Psoas muscle (tissue), 8 donors: Measurements from ENCODE around the gene AP5Z1. TPM values are rescaled to one million over a fixed set of nuclear protein-coding genes. Genes with fewer than 3 reads are reported as not detected.
A peak's percentile ranks its signal among the peaks of the same experiment; 100 is the strongest.

Experiments used
- ATAC-seq, 4 donors: fragments of 200-7000 bp; cut with Tn5 transposase; one replicate each; pipeline ENCODE4 v1.9.1; 2020; ENCODE audit warnings: moderate library complexity in 3 of 4, mild to moderate bottlenecking in 2 of 4
- DNase-seq, 2 donors: peaks; one replicate each; pipeline ENCODE4 v3.0.0-alpha.2; 2020
- H3K27ac ChIP-seq: fragments of 200-600 bp; one replicate; pipeline ENCODE4 v1.8.0; 2022
- H3K27me3 ChIP-seq, 3 donors: fragments of 200-600 bp in 1 of 3; one replicate each; pipeline versions ENCODE4 v1.6.1 to v1.8.0; 2013 to 2022; ENCODE audit warnings: low read length in 2 of 3, mild to moderate bottlenecking in 2 of 3, moderate library complexity in 1 of 3; ENCODE audit not compliant: insufficient read depth in 3 of 3
- H3K36me3 ChIP-seq, 2 donors: fragments of 200-600 bp in 1 of 2; one replicate each; pipeline versions ENCODE4 v1.6.1 to v1.8.0; 2013 to 2022; ENCODE audit warnings: low read depth in 1 of 2, mild to moderate bottlenecking in 1 of 2, moderate library complexity in 1 of 2; ENCODE audit not compliant: insufficient read depth in 1 of 2
- H3K4me1 ChIP-seq: fragments of 200-600 bp; one replicate; pipeline ENCODE4 v1.8.0; 2022
- H3K4me3 ChIP-seq: fragments of 200-600 bp; one replicate; pipeline ENCODE4 v1.8.0; 2022; ENCODE audit warnings: mild to moderate bottlenecking
- H3K9me3 ChIP-seq: fragments of 200-600 bp; one replicate; pipeline ENCODE4 v1.8.0; 2022
- CTCF ChIP-seq: fragments of 200-600 bp; IDR thresholded peaks from one replicate; pipeline ENCODE4 v1.8.0; 2022; ENCODE audit warnings: antibody characterized with exemption
- WGBS, 3 donors: extraction: QIAGEN DNeasy Blood & Tissue Kit; methylation state at CpG; one replicate each; pipeline versions ENCODE4 v1.1.6 to v1.1.7; 2013; 5-methylcytosine and 5-hydroxymethylcytosine counted together
- intact Hi-C, 2 donors: fragments of 100-400 bp; cut with DNase I; formaldehyde crosslinking; loops; one replicate each; pipeline versions ENCODE4 v1.11.0 to v1.14.2; 2022
- polyA plus RNA-seq, 3 donors: library from polyadenylated mRNA; stranded (reverse); fragments of 200-250 nt; gene quantifications; one replicate each; pipeline ENCODE4 v1.2.3, GENCODE V29; 2013
- total RNA-seq, 4 donors: library from RNA; stranded (reverse); fragmentation: NEBNext Ultra II Directional in 2 of 4; extraction: Animal tissue kit (Norgen Biotek cat#: 25700) in 2 of 4; gene quantifications; one replicate each; pipeline versions ENCODE4 v1.2.1 to v1.2.4, GENCODE V29; 2021 to 2023
- donor health status: healthy with polysubstance abuse.
- donor health status: DM: no; HTN: no; CAD: no; lungs with moderate emphysema.
- donor health status: Bipolar disorder and iron deficiency.
- donor health status: healthy.
- donor health status: DM: yes; HTN: yes; CAD: no.
- donor health status: DM: no; HTN: no; CAD: no.
- donor health status: DM: no; HTN: no; CAD: no.
- donor health status: DM: yes; HTN: yes; CAD: no.

AP5Z1 gene
- total and polyA plus RNA-seq, 7 donors = 6.6 to 20.1 (median 12.1) TPM

GRCh38 chr7:4758111-4758510 lies 17.3 kb upstream of the AP5Z1 start:
- Histone ChIP-seq H3K36me3 (peaks cover 0 to 88% of the 10 kb centered on the region in 2 donors), H3K4me3 (no peak overlapping the region), H3K4me1 (no peaks in the 10 kb centered on the region), H3K27ac (no peak overlapping the region), H3K27me3 (no peaks in the 10 kb centered on the region), H3K9me3 (no peaks in the 10 kb centered on the region)
- no peak for DNase-seq
- TF ChIP-seq CTCF = no peak
- 93 to 95% (median 93%) methylated on average over 19 of the region's 19 CpGs for WGBS, 3 donors
- ATAC-seq = no peak
- intact Hi-C loops = loop anchor here in 1 of 2 donors (10.0 kb wide), 1 partner anchor 143 kb away; no protein-coding TSS in a partner anchor

GRCh38 chr7:4758791-4759190 lies 16.6 kb upstream of the AP5Z1 start:
- DNase-seq = peak in 1 of 2 donors; percentile 42
- no peak for ATAC-seq
- intact Hi-C loops = loop anchor here in 1 of 2 donors (10.0 kb wide), 1 partner anchor 144 kb away; no protein-coding TSS in a partner anchor

GRCh38 chr7:4759211-4759610 lies 16.2 kb upstream of the AP5Z1 start:
- DNase-seq = peak in 1 of 2 donors; percentile 36

More at GRCh38 chr7:4758791-4759190, 16.6 kb upstream of the AP5Z1 start:
- Histone ChIP-seq H3K4me3 (no peak overlapping the region), H3K27me3 (no peaks in the 10 kb centered on the region), H3K9me3 (no peaks in the 10 kb centered on the region), H3K27ac (no peak overlapping the region), H3K4me1 (no peaks in the 10 kb centered on the region), H3K36me3 (peaks cover 0 to 95% of the 10 kb centered on the region in 2 donors)
- 92 to 94% (median 94%) methylated on average over 29 of the region's 29 CpGs for WGBS, 3 donors
- no peak for TF ChIP-seq CTCF

GRCh38 chr7:4760952-4761351 lies 14.5 kb upstream of the AP5Z1 start:
- DNase-seq = peak in 1 of 2 donors; percentile 44
- intact Hi-C loops = no loop called here
- H3K4me3 ChIP-seq = no peak overlapping the region
- whole genome bisulfite sequencing, 3 donors = 94 to 96% (median 94%) methylated on average over 26 of the region's 26 CpGs
- no peaks in the 10 kb centered on the region for H3K9me3 ChIP-seq
- TF ChIP-seq CTCF = no peak
- H3K4me1 ChIP-seq = no peaks in the 10 kb centered on the region
- H3K36me3 ChIP-seq = peaks cover 0 to 92% of the 10 kb centered on the region in 2 donors
- no peak overlapping the region for H3K27ac ChIP-seq
- no peaks in the 10 kb centered on the region for H3K27me3 ChIP-seq
- ATAC-seq = no peak

More at GRCh38 chr7:4759211-4759610, 16.2 kb upstream of the AP5Z1 start:
- H3K36me3 ChIP-seq = peaks cover 0 to 99% of the 10 kb centered on the region in 2 donors
- intact Hi-C loops = loop anchor here in 1 of 2 donors (10.0 kb wide), 1 partner anchor 144 kb away; no protein-coding TSS in a partner anchor
- 95 to 96% (median 96%) methylated on average over 35 to 40 of the region's 40 CpGs for WGBS, 3 donors
- no peaks in the 10 kb centered on the region for H3K4me1 ChIP-seq
- H3K27ac ChIP-seq = no peak overlapping the region
- no peak for ATAC-seq
- H3K4me3 ChIP-seq = no peak overlapping the region
- no peaks in the 10 kb centered on the region for H3K9me3 ChIP-seq
- TF ChIP-seq CTCF = no peak
- H3K27me3 ChIP-seq = no peaks in the 10 kb centered on the region
